NCI-H1436 (cell line): ENCODE results near the gene ZDHHC20.

ENCODE experiments used
- DNase-seq: peaks from one replicate; lab custom pipeline; 2025; lab: John Stamatoyannopoulos, UW

The ZDHHC20 gene

DNA sequence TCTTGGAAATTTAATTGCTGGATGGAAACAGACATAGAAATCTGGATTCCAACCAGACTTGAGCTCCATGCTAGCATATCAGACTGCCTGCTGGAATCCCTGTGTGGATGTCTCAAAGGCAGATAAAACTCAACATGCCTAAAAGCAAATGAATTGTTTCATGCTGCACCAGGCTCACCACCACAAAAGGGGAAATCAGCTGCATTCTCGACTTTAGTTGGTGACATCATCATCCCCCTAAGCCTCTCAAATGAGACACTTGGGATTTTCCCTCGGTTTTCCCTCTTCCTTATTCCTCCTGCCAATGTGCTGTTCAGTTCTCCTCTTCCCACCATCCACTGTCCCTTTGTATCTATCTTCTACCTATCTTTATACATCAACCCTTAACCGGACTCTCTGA is 134.3 kb downstream of the ZDHHC20 start:
- no peak for DNase-seq

DNA sequence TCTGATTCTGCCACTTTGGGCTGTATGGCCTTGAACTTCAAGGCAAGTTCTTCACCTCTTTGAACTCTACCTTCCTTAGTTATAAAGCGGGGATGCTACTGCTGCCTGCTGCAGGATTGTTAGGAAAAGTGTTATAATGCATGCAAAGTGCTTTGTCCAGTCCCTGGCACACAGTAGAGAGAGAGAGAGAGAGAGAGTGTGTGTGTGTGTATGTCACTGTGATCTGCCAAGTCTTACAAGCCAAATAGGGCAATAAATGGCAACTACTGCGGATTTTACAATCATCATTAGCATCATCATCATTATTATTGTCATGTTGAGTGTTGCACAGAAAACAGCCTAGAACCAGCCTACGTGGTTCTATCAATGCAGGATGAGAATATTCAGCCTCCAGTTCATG is 136.1 kb downstream of the ZDHHC20 start:
- no peak for DNase-seq
